Measurements from ENCODE around the gene PTPRR.

The PTPRR gene, protein sequence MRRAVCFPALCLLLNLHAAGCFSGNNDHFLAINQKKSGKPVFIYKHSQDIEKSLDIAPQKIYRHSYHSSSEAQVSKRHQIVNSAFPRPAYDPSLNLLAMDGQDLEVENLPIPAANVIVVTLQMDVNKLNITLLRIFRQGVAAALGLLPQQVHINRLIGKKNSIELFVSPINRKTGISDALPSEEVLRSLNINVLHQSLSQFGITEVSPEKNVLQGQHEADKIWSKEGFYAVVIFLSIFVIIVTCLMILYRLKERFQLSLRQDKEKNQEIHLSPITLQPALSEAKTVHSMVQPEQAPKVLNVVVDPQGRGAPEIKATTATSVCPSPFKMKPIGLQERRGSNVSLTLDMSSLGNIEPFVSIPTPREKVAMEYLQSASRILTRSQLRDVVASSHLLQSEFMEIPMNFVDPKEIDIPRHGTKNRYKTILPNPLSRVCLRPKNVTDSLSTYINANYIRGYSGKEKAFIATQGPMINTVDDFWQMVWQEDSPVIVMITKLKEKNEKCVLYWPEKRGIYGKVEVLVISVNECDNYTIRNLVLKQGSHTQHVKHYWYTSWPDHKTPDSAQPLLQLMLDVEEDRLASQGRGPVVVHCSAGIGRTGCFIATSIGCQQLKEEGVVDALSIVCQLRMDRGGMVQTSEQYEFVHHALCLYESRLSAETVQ

DNA sequence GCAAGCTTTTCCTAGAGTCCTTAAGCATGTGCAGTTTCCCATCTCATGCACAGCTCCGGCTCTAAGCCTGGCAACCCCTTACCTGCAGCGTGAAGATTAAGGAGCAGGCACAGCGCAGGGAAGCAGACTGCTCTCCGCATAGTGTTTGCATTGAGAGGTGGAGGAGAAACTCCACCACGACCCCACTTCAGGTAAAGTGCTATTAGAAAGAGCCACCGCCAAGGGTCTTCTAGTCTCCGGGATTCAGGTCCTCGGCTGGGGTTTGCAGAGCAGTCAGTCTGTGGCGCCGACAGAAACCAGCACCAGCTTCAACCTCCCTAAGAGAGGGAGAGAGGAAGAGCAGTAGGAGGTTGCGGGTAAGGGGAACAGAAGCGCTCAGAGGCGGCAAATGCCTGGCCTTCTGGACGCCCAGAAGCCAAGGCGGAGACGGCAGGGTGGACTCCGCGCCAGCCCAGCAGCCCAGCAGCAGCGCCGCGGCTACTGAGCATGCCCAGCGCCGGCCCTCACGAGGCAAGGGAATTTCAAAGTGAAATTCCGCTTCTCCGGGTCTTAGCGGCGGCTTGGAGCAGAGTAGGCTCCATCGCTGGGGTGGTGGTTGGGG, at the start of gene PTPRR:
TSS of gene PTPRR (minus strand) at position 488 of the 601 bp plus-strand sequence. CDS start at position 140, 348 bp downstream.
- H3K4me3 ChIP-seq (ENCODE audit: control insufficient read depth, low read depth, low read length), result no peak within 1 kb of the TSS
- TF ChIP-seq, protein P1, sequence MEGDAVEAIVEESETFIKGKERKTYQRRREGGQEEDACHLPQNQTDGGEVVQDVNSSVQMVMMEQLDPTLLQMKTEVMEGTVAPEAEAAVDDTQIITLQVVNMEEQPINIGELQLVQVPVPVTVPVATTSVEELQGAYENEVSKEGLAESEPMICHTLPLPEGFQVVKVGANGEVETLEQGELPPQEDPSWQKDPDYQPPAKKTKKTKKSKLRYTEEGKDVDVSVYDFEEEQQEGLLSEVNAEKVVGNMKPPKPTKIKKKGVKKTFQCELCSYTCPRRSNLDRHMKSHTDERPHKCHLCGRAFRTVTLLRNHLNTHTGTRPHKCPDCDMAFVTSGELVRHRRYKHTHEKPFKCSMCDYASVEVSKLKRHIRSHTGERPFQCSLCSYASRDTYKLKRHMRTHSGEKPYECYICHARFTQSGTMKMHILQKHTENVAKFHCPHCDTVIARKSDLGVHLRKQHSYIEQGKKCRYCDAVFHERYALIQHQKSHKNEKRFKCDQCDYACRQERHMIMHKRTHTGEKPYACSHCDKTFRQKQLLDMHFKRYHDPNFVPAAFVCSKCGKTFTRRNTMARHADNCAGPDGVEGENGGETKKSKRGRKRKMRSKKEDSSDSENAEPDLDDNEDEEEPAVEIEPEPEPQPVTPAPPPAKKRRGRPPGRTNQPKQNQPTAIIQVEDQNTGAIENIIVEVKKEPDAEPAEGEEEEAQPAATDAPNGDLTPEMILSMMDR (conservative IDR thresholded peaks at IDR 0.05; ENCODE audit: control insufficient read depth, insufficient read depth, low read depth, low read length), result no peak
- no peak for DNase-seq (ENCODE audit: low read depth)

DNA sequence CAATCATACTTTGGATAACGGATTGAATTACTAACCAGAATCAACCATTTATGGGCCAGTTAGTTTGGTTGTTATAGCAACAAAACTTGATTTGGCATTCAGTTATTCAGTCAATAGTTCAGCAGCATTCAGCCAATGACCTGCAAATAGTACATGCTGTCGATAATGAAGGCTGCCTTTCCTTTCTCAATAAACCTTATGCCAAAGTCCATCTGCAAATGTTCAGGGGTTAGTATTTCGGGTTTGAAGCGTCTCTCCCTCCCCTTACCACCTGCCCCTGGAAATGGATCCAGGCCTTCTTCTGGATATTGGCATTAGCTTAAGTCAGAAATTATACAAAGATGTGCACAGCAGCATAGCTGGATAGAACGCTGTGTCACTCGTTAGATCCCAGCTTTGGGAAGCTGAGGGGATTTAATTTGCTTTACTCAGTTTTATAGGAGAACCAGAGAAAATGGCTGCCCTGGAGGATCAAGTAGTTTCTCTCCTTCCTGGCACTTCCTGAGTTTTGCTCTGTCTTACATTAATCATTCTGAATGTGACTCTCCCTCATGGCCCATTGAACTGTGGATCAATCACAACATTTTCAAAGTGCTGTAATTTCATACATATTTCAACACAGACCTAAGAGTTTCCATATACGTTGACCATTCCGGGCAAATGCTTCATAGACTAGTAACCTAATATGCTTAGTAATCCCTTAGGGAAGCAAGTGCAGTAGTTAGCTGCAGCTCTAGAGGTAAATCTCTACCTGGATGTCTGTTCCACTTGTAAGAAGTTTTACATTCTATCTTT, 46.7 kb upstream of the PTPRR start:
- DNase-seq (ENCODE audit: low read depth), result no peak
- H3K4me3 ChIP-seq (ENCODE audit: control insufficient read depth, low read depth, low read length), result no peak overlapping the region
- TF ChIP-seq, protein P1 (conservative IDR thresholded peaks at IDR 0.05; ENCODE audit: control insufficient read depth, insufficient read depth, low read depth, low read length), result no peak

DNA sequence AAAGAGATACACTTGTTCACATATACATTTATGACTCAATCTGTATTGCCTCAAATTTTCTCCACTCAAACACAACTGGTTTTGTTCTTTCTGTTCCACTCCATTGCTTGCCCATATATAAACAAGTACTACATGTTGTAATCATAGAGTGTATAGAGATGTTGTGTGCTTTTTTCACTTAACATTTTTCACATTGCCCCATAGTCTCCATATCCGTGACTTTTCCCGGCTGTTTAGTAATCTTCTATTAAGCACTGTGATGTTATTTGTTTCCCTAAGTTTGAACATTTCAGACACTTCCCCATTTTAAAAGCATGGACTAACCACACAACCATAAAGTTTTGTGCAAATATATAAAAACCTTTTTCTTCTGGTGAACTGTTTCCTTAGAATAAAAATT, 45.5 kb upstream of the PTPRR start:
- no peak for DNase-seq (ENCODE audit: low read depth)
- H3K4me3 ChIP-seq (ENCODE audit: control insufficient read depth, low read depth, low read length), result no peak overlapping the region
- TF ChIP-seq, protein P1 (conservative IDR thresholded peaks at IDR 0.05; ENCODE audit: control insufficient read depth, insufficient read depth, low read depth, low read length), result no peak

DNA sequence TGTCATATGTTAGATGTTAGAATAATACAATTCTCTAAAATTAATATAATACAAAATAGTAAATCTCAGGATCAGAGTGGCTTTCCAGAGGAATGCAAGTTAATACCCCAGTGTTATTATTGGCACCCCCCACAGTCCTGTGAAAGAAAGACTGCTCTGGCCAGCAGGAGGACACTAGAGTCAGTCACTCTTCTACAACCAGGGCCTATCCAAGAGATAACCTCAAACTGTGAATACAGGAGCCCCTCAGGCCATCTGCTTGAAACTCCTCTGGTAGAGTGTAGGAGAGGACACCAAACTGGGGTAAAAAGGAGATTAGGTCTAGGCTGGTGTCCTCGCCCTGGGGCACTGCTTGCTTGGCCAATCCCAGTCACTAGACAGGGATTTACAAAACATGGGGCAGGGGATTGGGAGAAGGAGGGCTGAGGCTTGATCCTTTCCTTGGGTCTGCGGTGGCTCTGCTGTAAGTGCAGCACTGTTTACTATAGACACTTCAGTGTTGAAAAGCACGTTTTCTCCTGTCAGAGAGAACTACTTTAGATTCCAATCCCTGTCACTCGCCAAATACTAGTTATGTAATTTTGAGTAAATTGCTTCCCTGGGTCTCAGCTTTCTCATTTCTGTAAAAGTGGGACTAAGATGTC, 44.5 kb upstream of the PTPRR start:
- TF ChIP-seq, protein P1 (conservative IDR thresholded peaks at IDR 0.05; ENCODE audit: control insufficient read depth, insufficient read depth, low read depth, low read length), result no peak
- no peak overlapping the region for H3K4me3 ChIP-seq (ENCODE audit: control insufficient read depth, low read depth, low read length)
- DNase-seq (ENCODE audit: low read depth), result no peak

DNA sequence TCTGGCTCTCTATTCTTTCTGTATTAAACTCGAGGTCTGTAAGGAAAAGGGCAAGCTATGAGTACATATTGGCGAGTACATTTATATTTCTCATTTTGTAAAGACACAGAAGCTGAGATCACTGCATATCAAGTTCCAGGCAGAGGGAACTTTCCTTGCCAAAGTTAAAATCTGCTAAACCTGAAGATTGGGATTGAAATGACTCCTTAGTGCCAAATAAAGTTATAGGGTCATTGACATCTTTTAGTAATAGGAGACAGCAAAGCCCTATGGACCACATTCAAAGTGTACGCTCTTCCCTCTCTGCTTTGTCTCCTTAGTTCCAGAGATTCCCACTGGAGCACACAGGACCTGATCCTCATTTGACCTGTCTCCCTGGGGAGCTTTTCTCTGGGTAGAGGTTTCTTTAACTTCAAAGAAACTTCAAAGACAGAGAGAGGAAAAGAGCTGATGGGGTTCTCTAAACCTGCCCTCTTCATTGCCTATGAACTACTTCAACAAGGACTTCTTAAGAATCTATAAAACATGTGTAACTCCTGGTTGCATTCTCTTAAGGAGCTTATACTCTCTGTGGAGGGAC, 42.6 kb upstream of the PTPRR start:
- no peak for DNase-seq (ENCODE audit: low read depth)
- H3K4me3 ChIP-seq (ENCODE audit: control insufficient read depth, low read depth, low read length), result no peak overlapping the region
- TF ChIP-seq, protein P1 (conservative IDR thresholded peaks at IDR 0.05; ENCODE audit: control insufficient read depth, insufficient read depth, low read depth, low read length), result no peak

Measured in fibroblast of mammary gland (primary cell).